CD14-positive monocyte (primary cell): ENCODE measurements around the gene KCNH1. TPM values are rescaled to one million over a fixed set of nuclear protein-coding genes. Genes with fewer than 3 reads are reported as not detected.

Source experiments
- DNase-seq, 3 donors: peaks; one replicate each; pipeline ENCODE4 v3.0.0-alpha.2; 2011 to 2022
- H2AFZ ChIP-seq: 2 replicates; pipeline ENCODE4 v1.6.0; 2012; ENCODE audit warnings: mild to moderate bottlenecking, low read depth, low read length, inconsistent platforms; ENCODE audit not compliant: insufficient read depth, poor library complexity, severe bottlenecking
- H3K27ac ChIP-seq, 2 donors: 1 replicate in 1 of 2; 2 replicates in 1 of 2; pipeline ENCODE4 v1.5.1; 2012 to 2013; ENCODE audit warnings: low read length in 2 of 2, control low read depth in 1 of 2, inconsistent platforms in 1 of 2, low read depth in 1 of 2, mild to moderate bottlenecking in 1 of 2
- H3K27me3 ChIP-seq, 2 donors: one replicate each; pipeline versions ENCODE4 v1.6.0 to v1.6.1; 2011 to 2013; ENCODE audit warnings: low read length in 2 of 2; ENCODE audit not compliant: control insufficient read depth in 2 of 2, insufficient read depth in 2 of 2
- H3K36me3 ChIP-seq, 2 donors: replicated peaks in 1 of 2; 1 replicate in 1 of 2; 2 replicates in 1 of 2; pipeline versions ENCODE4 v1.5.1 to v1.6.1; 2012 to 2013; ENCODE audit warnings: low read length in 2 of 2, control low read depth in 1 of 2, inconsistent platforms in 1 of 2, mild to moderate bottlenecking in 1 of 2; ENCODE audit not compliant: insufficient read depth in 2 of 2, control insufficient read depth in 1 of 2
- H3K4me1 ChIP-seq, 2 donors: 1 replicate in 1 of 2; 2 replicates in 1 of 2; pipeline versions ENCODE4 v1.5.1 to v1.6.1; 2012 to 2013; ENCODE audit warnings: low read length in 2 of 2, control low read depth in 1 of 2, inconsistent platforms in 1 of 2, mild to moderate bottlenecking in 1 of 2, moderate library complexity in 1 of 2; ENCODE audit not compliant: insufficient read depth in 2 of 2, control insufficient read depth in 1 of 2
- H3K4me2 ChIP-seq: replicated peaks from 2 replicates; pipeline ENCODE3; 2012; ENCODE audit warnings: low read length, moderate library complexity, mild to moderate bottlenecking; ENCODE audit not compliant: poor library complexity, severe bottlenecking; ENCODE audit errors: extremely low read depth
- H3K4me3 ChIP-seq, 3 experiments: fragments of 200-600 bp in 1 of 3; sonication (generic) in 1 of 3; replicated peaks in 1 of 3; 1 replicate in 2 of 3; 2 replicates in 1 of 3; pipeline ENCODE4 v1.5.1; 2011 to 2013; ENCODE audit warnings: low read length in 3 of 3, mild to moderate bottlenecking in 3 of 3, control low read depth in 2 of 3, low read depth in 2 of 3, inconsistent platforms in 1 of 3, moderate library complexity in 1 of 3
- H3K79me2 ChIP-seq: 2 replicates; pipeline ENCODE4 v1.6.0; 2012; ENCODE audit warnings: mild to moderate bottlenecking, control low read depth, inconsistent platforms, low read length, moderate library complexity; ENCODE audit not compliant: insufficient read depth
- H3K9ac ChIP-seq: 2 replicates; pipeline ENCODE4 v1.6.0; 2017; ENCODE audit warnings: low read length, mild to moderate bottlenecking; ENCODE audit not compliant: insufficient read depth, poor library complexity, severe bottlenecking
- H3K9me3 ChIP-seq, 2 donors: replicated peaks in 1 of 2; 1 replicate in 1 of 2; 2 replicates in 1 of 2; pipeline versions ENCODE4 v1.5.1 to v1.6.1; 2012 to 2013; ENCODE audit warnings: low read length in 2 of 2, control low read depth in 1 of 2; ENCODE audit not compliant: control insufficient read depth in 1 of 2, insufficient read depth in 1 of 2
- H4K20me1 ChIP-seq: 2 replicates; pipeline ENCODE4 v1.6.0; 2012; ENCODE audit warnings: mild to moderate bottlenecking, low read length, control low read depth, moderate library complexity; ENCODE audit not compliant: insufficient read depth
- H3K27ac Mint-ChIP-seq, 7 donors: one replicate each; pipeline ENCODE4 v1.8.0; 2020; ENCODE audit warnings: mild to moderate bottlenecking in 7 of 7, mixed read lengths in 7 of 7, moderate library complexity in 6 of 7, inconsistent platforms in 2 of 7
- H3K27me3 Mint-ChIP-seq, 3 donors: one replicate each; pipeline ENCODE4 v1.8.0; 2021 to 2022; ENCODE audit warnings: low read depth in 3 of 3, mild to moderate bottlenecking in 3 of 3, mixed read lengths in 3 of 3, moderate library complexity in 3 of 3, inconsistent platforms in 1 of 3
- H3K36me3 Mint-ChIP-seq, 2 donors: one replicate each; pipeline ENCODE4 v1.8.0; 2020; ENCODE audit warnings: mixed read lengths in 2 of 2, inconsistent platforms in 1 of 2, mild to moderate bottlenecking in 1 of 2
- H3K4me1 Mint-ChIP-seq: one replicate; pipeline ENCODE4 v1.8.0; 2020; ENCODE audit warnings: mild to moderate bottlenecking, mixed read lengths
- H3K4me3 Mint-ChIP-seq, 2 donors: one replicate each; pipeline ENCODE4 v1.8.0; 2020; ENCODE audit warnings: mild to moderate bottlenecking in 2 of 2, mixed read lengths in 2 of 2, moderate library complexity in 1 of 2
- H3K9me3 Mint-ChIP-seq, 7 donors: one replicate each; pipeline ENCODE4 v1.8.0; 2020 to 2022; ENCODE audit warnings: mixed read lengths in 7 of 7, mild to moderate bottlenecking in 6 of 7, moderate library complexity in 6 of 7, inconsistent platforms in 2 of 7
- WGBS: methylation state at CpG from one replicate; pipeline ENCODE4 v1.1.5; 2013; ENCODE audit warnings: missing lambda C conversion rate; ENCODE audit not compliant: insufficient coverage; 5-methylcytosine and 5-hydroxymethylcytosine counted together
- intact Hi-C, 2 donors: fragments of 100-400 bp; cut with micrococcal nuclease; formaldehyde crosslinking; loops; one replicate each; pipeline versions ENCODE4 v1.15.0 to v1.15.1; 2023
- polyA plus RNA-seq, 3 donors: library from polyadenylated mRNA; depleted of rRNA in 1 of 3; unstranded in 2 of 3; stranded (reverse) in 1 of 3; fragments of 300-500 nt in 2 of 3; fragments of >200 nt in 1 of 3; fragmentation: Illumina TruSeq in 2 of 3; gene quantifications; 1 replicate in 2 of 3; 2 replicates in 1 of 3; pipeline ENCODE4 v1.2.3, GENCODE V29; 2012 to 2021
- TF ChIP-seq, protein P1 (sequence below): fragments of 200-600 bp; IDR thresholded peaks from one replicate; pipeline ENCODE4 v1.8.0; 2022; ENCODE audit warnings: antibody characterized with exemption, mild to moderate bottlenecking

KCNH1 gene
- polyA plus RNA-seq, 3 donors: not detected

DNA sequence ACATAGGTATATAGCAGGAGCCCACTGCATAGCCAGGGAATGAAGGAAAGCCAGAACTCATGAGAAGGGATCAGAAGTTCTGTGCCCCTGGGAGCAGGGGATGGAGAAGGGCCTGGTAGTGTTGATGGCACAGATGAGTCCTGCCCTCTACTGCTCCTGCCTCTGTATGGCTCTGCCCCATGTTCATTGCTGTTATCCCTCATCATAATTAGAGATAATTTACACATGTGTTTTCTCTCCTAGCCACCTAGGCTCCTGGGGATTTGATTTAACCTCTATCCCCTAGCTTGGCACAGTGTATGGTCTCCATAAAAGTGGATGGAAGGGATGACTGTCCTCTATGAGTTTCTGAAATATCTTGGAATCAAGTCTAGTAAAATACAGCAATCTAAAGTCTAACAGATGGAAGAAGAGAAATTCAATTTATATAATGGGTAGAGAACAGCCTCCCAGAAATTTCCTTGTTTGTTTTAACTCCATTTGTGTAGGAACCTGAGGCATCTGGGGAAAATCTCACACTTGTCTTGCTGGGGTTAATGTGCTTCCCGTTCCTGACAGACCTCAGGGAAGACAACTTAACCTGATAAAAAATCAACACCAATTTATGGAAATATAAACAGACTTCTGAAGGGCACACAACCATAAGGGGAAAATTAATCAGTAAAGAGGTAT is 411.4 kb downstream of the KCNH1 start:
- no peaks in the 10 kb centered on the region for H3K4me1 ChIP-seq
- H3K4me3 ChIP-seq: no peak overlapping the region
- Mint-ChIP-seq H3K4me1 (no peaks in the 10 kb centered on the region), H3K36me3 (no peaks in the 10 kb centered on the region), H3K27me3 (peaks cover 0 to 2% (median 2%) of the 10 kb centered on the region in 3 donors), H3K9me3 (peaks cover 0 to 3% (median 0%) of the 10 kb centered on the region in 7 donors), H3K27ac (no peak overlapping the region), H3K4me3 (no peak overlapping the region)
- H3K27me3 ChIP-seq: no peaks in the 10 kb centered on the region
- no CpG with 5 or more reads among the region's 1 CpG for WGBS
- TF ChIP-seq, protein P1, sequence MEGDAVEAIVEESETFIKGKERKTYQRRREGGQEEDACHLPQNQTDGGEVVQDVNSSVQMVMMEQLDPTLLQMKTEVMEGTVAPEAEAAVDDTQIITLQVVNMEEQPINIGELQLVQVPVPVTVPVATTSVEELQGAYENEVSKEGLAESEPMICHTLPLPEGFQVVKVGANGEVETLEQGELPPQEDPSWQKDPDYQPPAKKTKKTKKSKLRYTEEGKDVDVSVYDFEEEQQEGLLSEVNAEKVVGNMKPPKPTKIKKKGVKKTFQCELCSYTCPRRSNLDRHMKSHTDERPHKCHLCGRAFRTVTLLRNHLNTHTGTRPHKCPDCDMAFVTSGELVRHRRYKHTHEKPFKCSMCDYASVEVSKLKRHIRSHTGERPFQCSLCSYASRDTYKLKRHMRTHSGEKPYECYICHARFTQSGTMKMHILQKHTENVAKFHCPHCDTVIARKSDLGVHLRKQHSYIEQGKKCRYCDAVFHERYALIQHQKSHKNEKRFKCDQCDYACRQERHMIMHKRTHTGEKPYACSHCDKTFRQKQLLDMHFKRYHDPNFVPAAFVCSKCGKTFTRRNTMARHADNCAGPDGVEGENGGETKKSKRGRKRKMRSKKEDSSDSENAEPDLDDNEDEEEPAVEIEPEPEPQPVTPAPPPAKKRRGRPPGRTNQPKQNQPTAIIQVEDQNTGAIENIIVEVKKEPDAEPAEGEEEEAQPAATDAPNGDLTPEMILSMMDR: no peak
- H3K27ac ChIP-seq: no peak overlapping the region
- H4K20me1 ChIP-seq: no peaks in the 10 kb centered on the region
- no peak overlapping the region for H3K4me2 ChIP-seq
- no peak overlapping the region for H3K9ac ChIP-seq
- no peak overlapping the region for H2AFZ ChIP-seq
- no peak for DNase-seq
- intact Hi-C loops: no loop called here
- no peaks in the 10 kb centered on the region for H3K79me2 ChIP-seq
- H3K36me3 ChIP-seq: no peaks in the 10 kb centered on the region
- H3K9me3 ChIP-seq: no peaks in the 10 kb centered on the region

DNA sequence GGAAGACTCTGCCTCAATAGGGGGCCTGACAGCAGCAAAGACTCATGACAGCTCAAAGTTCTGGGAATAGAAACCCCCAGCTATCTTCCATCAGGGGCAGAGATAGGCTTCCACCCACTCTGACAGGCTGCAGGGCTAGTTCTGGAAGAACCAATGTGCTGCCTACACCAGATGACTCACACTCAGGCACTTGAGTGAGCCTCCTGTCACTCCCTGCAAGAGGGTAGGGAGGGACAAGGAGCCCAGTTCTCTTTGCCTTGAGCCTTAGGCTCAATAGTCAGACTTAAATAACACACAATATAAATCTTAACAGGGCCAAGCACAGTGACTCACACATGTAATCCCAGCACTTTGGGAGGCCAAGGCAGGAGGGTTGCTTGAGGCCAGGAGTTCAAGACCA is 418.9 kb downstream of the KCNH1 start:
- Histone ChIP-seq H3K36me3 (no peaks in the 10 kb centered on the region), H3K4me2 (no peak overlapping the region), H3K9me3 (no peaks in the 10 kb centered on the region), H3K4me1 (no peaks in the 10 kb centered on the region), H3K79me2 (no peaks in the 10 kb centered on the region), H4K20me1 (no peaks in the 10 kb centered on the region), H3K27me3 (no peaks in the 10 kb centered on the region), H3K9ac (no peak overlapping the region), H3K27ac (no peak overlapping the region), H3K4me3 (no peak overlapping the region), H2AFZ (no peak overlapping the region)
- Mint-ChIP-seq H3K27ac (no peak overlapping the region), H3K4me3 (no peak overlapping the region), H3K36me3 (no peaks in the 10 kb centered on the region), H3K9me3 (peaks cover 0 to 6% (median 1%) of the 10 kb centered on the region in 7 donors), H3K4me1 (no peaks in the 10 kb centered on the region), H3K27me3 (peaks cover 0 to 2% (median 2%) of the 10 kb centered on the region in 3 donors)
- TF ChIP-seq, protein P1: no peak
- no peak for DNase-seq
- intact Hi-C loops: no loop called here
